ENCODE data around the gene GARIN5A. TPM values are rescaled to one million over a fixed set of nuclear protein-coding genes. Genes with fewer than 3 reads are reported as not detected.

The GARIN5A gene
- total RNA-seq, 2 experiments from 2014 or later = 0.59 to 0.63 TPM

- POLR2A ChIA-PET = no interaction called here
Measured at GRCh38 chr19:50465986-50466705, 10.5 kb downstream of the GARIN5A start.

DNA sequence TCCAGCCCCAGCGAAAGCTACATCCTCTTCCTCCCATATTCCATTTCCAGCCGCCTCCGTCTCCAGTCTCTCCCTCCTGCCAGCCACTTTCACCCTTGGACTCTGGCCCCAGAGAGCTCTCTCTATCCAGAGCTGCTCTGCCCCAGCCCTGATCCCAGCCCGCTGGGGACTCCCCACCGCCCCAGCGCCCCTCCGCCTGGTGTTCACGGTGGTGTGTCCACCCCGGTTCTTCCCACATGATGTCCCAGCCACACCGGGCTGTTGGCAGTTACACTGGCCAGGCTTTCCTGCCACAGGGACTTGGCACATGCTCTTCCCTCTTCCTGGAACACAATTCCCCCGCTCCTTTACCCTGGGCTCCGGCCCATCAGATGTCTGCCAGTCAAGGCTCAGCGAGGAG lies 11.6 kb downstream of the GARIN5A start:
- ChIA-PET CTCF (ENCODE audit: unreplicated experiment) (no interaction called here), POLR2A (no interaction called here)

More at GRCh38 chr19:50465986-50466705, 10.5 kb downstream of the GARIN5A start:
- Histone ChIP-seq H3K79me2 (ENCODE audit: insufficient read depth, low read depth, low read length) (no peaks in the 10 kb centered on the region), H3K9me2 (ENCODE audit: insufficient read depth, low read length) (no peaks in the 10 kb centered on the region), H3K4me3 (ENCODE audit: low read depth, low read length, poor library complexity, severe bottlenecking) (no peak overlapping the region), H2AFZ (ENCODE audit: low read length) (no peak overlapping the region), H3K9me3 (ENCODE audit: low read length) (no peaks in the 10 kb centered on the region), H3K36me3 (ENCODE audit: insufficient read depth, low read length) (no peaks in the 10 kb centered on the region), H3K27ac (ENCODE audit: low read depth, low read length, poor library complexity, severe bottlenecking) (no peak overlapping the region), H4K20me1 (ENCODE audit: insufficient read depth, low read length) (no peaks in the 10 kb centered on the region), H3K4me2 (ENCODE audit: low read length) (no peak overlapping the region), H3K4me1 (ENCODE audit: insufficient read depth, low read length, poor library complexity, severe bottlenecking) (peaks cover 6% of the 10 kb centered on the region)
- BruUV-seq (replicated peaks) = no TSS peak
- DNase-seq (ENCODE audit: low spot score) = no peak
- intact Hi-C loops (cut with micrococcal nuclease; ENCODE audit: unreplicated experiment) = no loop called here
- TF ChIP-seq EZH2phosphoT487 (IDR thresholded peaks at IDR 0.05; ENCODE audit: borderline replicate concordance, low read depth, low read length) = no peak
- TF ChIP-seq, protein P1, sequence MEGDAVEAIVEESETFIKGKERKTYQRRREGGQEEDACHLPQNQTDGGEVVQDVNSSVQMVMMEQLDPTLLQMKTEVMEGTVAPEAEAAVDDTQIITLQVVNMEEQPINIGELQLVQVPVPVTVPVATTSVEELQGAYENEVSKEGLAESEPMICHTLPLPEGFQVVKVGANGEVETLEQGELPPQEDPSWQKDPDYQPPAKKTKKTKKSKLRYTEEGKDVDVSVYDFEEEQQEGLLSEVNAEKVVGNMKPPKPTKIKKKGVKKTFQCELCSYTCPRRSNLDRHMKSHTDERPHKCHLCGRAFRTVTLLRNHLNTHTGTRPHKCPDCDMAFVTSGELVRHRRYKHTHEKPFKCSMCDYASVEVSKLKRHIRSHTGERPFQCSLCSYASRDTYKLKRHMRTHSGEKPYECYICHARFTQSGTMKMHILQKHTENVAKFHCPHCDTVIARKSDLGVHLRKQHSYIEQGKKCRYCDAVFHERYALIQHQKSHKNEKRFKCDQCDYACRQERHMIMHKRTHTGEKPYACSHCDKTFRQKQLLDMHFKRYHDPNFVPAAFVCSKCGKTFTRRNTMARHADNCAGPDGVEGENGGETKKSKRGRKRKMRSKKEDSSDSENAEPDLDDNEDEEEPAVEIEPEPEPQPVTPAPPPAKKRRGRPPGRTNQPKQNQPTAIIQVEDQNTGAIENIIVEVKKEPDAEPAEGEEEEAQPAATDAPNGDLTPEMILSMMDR (conservative IDR thresholded peaks at IDR 0.05; ENCODE audit: low read length) = peak; percentile 35
- CTCF ChIA-PET (ENCODE audit: unreplicated experiment) = interaction anchor here (0.6 kb wide), 1 partner anchor 98 kb away, joined by 3 read pairs; no protein-coding TSS in a partner anchor

GRCh38 chr19:50464348-50464747 lies 12.3 kb downstream of the GARIN5A start:
- Histone ChIP-seq H3K79me2 (ENCODE audit: insufficient read depth, low read depth, low read length) (no peaks in the 10 kb centered on the region), H3K9me2 (ENCODE audit: insufficient read depth, low read length) (no peaks in the 10 kb centered on the region), H4K20me1 (ENCODE audit: insufficient read depth, low read length) (no peaks in the 10 kb centered on the region), H3K4me1 (ENCODE audit: insufficient read depth, low read length, poor library complexity, severe bottlenecking) (peaks cover 24% of the 10 kb centered on the region), H3K4me3 (ENCODE audit: low read depth, low read length, poor library complexity, severe bottlenecking) (no peak overlapping the region), H3K27ac (ENCODE audit: low read depth, low read length, poor library complexity, severe bottlenecking) (no peak overlapping the region), H3K4me2 (ENCODE audit: low read length) (no peak overlapping the region), H2AFZ (ENCODE audit: low read length) (no peak overlapping the region), H3K9me3 (ENCODE audit: low read length) (no peaks in the 10 kb centered on the region), H3K36me3 (ENCODE audit: insufficient read depth, low read length) (no peaks in the 10 kb centered on the region)
- no TSS peak for BruUV-seq (replicated peaks)
- intact Hi-C loops (cut with micrococcal nuclease; ENCODE audit: unreplicated experiment) = no loop called here
- DNase-seq (ENCODE audit: low spot score) = no peak
- CTCF ChIA-PET (ENCODE audit: unreplicated experiment) = no interaction called here
- POLR2A ChIA-PET = no interaction called here
- TF ChIP-seq EZH2phosphoT487 (IDR thresholded peaks at IDR 0.05; ENCODE audit: borderline replicate concordance, low read depth, low read length) = no peak
- TF ChIP-seq, protein P1 (conservative IDR thresholded peaks at IDR 0.05; ENCODE audit: low read length) = no peak

More for the DNA sequence above, 11.6 kb downstream of the GARIN5A start:
- no peak overlapping the region for H2AFZ ChIP-seq (ENCODE audit: low read length)
- no peak overlapping the region for H3K27ac ChIP-seq (ENCODE audit: low read depth, low read length, poor library complexity, severe bottlenecking)
- no peaks in the 10 kb centered on the region for H3K36me3 ChIP-seq (ENCODE audit: insufficient read depth, low read length)
- DNase-seq (ENCODE audit: low spot score) = no peak
- no peaks in the 10 kb centered on the region for H3K9me2 ChIP-seq (ENCODE audit: insufficient read depth, low read length)
- no peaks in the 10 kb centered on the region for H4K20me1 ChIP-seq (ENCODE audit: insufficient read depth, low read length)
- no TSS peak for BruUV-seq (replicated peaks)
- H3K4me1 ChIP-seq (ENCODE audit: insufficient read depth, low read length, poor library complexity, severe bottlenecking) = peaks cover 17% of the 10 kb centered on the region
- no peak overlapping the region for H3K4me2 ChIP-seq (ENCODE audit: low read length)
- intact Hi-C loops (cut with micrococcal nuclease; ENCODE audit: unreplicated experiment) = no loop called here
- no peak for TF ChIP-seq EZH2phosphoT487 (IDR thresholded peaks at IDR 0.05; ENCODE audit: borderline replicate concordance, low read depth, low read length)
- TF ChIP-seq, protein P1 (conservative IDR thresholded peaks at IDR 0.05; ENCODE audit: low read length) = no peak
- H3K79me2 ChIP-seq (ENCODE audit: insufficient read depth, low read depth, low read length) = no peaks in the 10 kb centered on the region
- no peak overlapping the region for H3K4me3 ChIP-seq (ENCODE audit: low read depth, low read length, poor library complexity, severe bottlenecking)
- H3K9me3 ChIP-seq (ENCODE audit: low read length) = no peaks in the 10 kb centered on the region

Measured in OCI-LY7 (cell line).